ENCODE results near the gene CHD8. TPM values are rescaled to one million over a fixed set of nuclear protein-coding genes. Genes with fewer than 3 reads are reported as not detected.

Gene CHD8
- total RNA-seq, 1 donor from 2014 or later, result 96.0 TPM

- no peaks in the 10 kb centered on the region for H3K27me3 ChIP-seq
These were observed 70.6 kb downstream of the CHD8 start for GRCh38 chr14:21385188-21385904.

DNA sequence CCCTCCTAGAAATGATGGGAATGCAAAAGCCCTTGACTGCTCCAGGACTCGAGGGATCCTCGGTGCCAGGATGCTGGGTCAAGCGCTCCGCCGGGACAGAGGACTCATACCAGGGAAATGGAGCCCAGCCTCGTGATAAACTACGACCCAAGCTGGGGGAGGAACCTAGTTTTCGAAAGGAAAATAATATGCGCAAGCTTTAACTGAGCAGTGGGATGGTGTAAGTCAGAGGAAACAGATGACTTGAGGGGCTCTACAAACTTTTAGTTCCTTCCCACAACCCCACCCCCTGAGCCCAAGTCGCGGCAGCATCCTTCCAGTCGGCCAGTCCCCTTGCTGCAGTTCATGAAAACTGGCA, 71.5 kb downstream of the CHD8 start:
- Histone ChIP-seq H3K36me3 (peaks cover 21 to 27% of the 10 kb centered on the region in 2 donors), H3K9me3 (no peaks in the 10 kb centered on the region), H3K4me3 (peak overlapping the region; percentile 63 to 79), H3K4me1 (peaks cover 0 to 16% of the 10 kb centered on the region in 2 donors), H3K27ac (peak overlapping the region; percentile 88 to 90), H3K27me3 (no peaks in the 10 kb centered on the region)
- TF ChIP-seq, protein P1, sequence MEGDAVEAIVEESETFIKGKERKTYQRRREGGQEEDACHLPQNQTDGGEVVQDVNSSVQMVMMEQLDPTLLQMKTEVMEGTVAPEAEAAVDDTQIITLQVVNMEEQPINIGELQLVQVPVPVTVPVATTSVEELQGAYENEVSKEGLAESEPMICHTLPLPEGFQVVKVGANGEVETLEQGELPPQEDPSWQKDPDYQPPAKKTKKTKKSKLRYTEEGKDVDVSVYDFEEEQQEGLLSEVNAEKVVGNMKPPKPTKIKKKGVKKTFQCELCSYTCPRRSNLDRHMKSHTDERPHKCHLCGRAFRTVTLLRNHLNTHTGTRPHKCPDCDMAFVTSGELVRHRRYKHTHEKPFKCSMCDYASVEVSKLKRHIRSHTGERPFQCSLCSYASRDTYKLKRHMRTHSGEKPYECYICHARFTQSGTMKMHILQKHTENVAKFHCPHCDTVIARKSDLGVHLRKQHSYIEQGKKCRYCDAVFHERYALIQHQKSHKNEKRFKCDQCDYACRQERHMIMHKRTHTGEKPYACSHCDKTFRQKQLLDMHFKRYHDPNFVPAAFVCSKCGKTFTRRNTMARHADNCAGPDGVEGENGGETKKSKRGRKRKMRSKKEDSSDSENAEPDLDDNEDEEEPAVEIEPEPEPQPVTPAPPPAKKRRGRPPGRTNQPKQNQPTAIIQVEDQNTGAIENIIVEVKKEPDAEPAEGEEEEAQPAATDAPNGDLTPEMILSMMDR (IDR thresholded peaks at IDR 0.05), result no peak
- no peak for DNase-seq (ENCODE audit: low spot score in 2 of 2)
- intact Hi-C loops (cut with DNase I), result loop anchor here (1.0 to 10.0 kb wide), 8 partner anchors 53 to 702 kb away; partner anchors contain the start of genes CHD8, HNRNPC, METTL17 and METTL3

More at GRCh38 chr14:21385188-21385904, 70.6 kb downstream of the CHD8 start:
- intact Hi-C loops (cut with DNase I), result loop anchor here (10.0 kb wide), 1 partner anchor 281 kb away; the partner anchor contains the start of gene TMEM253
- no peaks in the 10 kb centered on the region for H3K9me3 ChIP-seq
- H3K27ac ChIP-seq, result peak overlapping the region; percentile 88 to 90
- H3K4me3 ChIP-seq, result no peak overlapping the region
- TF ChIP-seq, protein P1 (IDR thresholded peaks at IDR 0.05), result no peak
- no peak for DNase-seq (ENCODE audit: low spot score in 2 of 2)
- H3K36me3 ChIP-seq, result peaks cover 28 to 36% of the 10 kb centered on the region in 2 donors
- H3K4me1 ChIP-seq, result peaks cover 0 to 16% of the 10 kb centered on the region in 2 donors

DNA sequence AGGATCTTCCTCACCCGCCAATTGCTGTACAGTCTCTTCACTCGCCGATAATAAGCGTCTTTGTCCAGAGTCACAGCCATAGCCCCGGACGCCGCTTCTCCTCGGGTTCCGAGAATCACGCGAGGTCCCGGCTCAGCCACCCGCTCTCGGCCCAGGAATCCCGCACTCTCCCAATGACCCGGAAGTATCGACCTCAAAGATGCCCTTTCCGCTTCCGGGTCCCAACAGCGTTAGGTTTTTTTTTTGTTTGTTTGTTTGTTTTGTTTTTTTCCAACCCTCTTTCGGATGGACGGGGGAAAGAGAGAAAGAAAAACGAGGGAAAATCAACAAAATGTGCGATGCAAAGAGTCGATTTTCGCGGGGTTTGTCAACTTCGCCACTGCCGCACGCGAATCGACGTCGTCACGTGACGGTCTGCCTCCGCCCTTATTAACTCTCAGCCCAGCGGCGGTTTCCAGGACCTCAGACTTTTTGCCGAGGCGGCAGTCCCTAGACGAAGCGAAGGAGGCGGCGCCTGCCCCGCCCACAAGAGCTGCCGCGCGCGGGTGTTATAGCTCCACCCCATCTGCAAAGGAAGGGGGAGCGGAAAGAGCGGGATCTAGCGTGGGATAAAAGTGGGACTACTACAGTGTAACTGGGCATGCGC, 72.0 kb downstream of the CHD8 start, which contains the start of gene SUPT16H:
TSS of gene SUPT16H (minus strand) at position 172 of the 646 bp plus-strand sequence. CDS start at position 80, 92 bp downstream.
- peaks cover 16 to 23% of the 10 kb centered on the region in 2 donors for H3K36me3 ChIP-seq
- H3K27ac ChIP-seq, result peak within 1 kb of the TSS; percentile 88 to 90
- peaks cover 0 to 16% of the 10 kb centered on the region in 2 donors for H3K4me1 ChIP-seq
- H3K27me3 ChIP-seq, result no peaks in the 10 kb centered on the region
- peak; percentile 89 to 98 for DNase-seq (ENCODE audit: low spot score in 2 of 2)
- no peaks in the 10 kb centered on the region for H3K9me3 ChIP-seq
- TF ChIP-seq, protein P1 (IDR thresholded peaks at IDR 0.05), result no peak
- H3K4me3 ChIP-seq, result peak within 1 kb of the TSS; percentile 63 to 79
- intact Hi-C loops (cut with DNase I), result loop anchor here (1.0 to 10.0 kb wide), 8 partner anchors 53 to 702 kb away; partner anchors contain the start of genes CHD8, HNRNPC, METTL17 and METTL3

DNA sequence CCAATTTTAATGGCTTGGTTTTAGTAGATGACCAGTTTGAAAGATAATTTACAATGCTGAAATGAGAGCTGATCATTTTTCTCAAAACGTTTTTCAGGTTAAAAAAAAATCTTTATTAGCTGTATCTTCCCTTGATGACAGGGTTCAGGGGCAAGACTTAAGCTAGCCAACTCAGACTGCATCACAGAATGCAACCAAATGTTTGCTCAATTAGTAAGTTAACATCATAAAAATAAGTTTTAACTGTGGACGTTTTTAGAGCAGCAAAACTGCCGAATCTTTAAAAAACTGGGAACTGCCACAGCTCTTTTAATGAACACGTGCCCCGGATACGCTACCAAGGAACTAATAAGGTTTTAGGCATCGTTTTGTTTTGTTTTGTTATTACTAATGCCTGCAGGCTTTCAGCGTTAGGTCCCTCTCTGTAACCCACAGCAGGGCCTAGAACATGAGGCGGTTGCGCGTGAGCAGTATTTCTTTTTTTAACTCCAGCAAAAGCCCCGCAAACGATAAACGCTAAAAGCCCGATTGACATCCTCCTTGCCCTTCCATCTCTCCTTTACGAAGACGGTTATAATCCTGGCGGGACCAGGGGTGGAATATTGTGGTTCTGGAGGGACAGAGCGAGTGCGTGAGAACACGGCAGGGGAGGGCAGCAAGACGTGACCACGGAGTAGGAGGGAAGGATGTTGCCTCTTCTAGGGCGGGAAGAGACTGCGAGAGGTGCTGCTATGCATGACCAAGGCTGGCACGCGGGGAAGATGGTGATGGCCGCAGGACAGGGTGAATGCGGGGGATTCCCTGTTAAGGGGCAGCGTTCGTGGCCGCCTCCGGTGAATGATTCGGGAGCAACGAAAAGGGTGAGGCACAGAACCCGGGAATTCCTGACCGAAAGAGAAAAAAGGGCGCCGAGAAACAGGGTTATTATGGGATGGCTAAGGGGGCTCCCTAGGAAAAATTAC, 72.8 kb downstream of the CHD8 start:
- Histone ChIP-seq H3K27ac (peak overlapping the region; percentile 88 to 90), H3K27me3 (no peaks in the 10 kb centered on the region), H3K9me3 (no peaks in the 10 kb centered on the region), H3K36me3 (peaks cover 11 to 15% of the 10 kb centered on the region in 2 donors), H3K4me3 (peak overlapping the region; percentile 63 to 79), H3K4me1 (peaks cover 0 to 16% of the 10 kb centered on the region in 2 donors)
- DNase-seq (ENCODE audit: low spot score in 2 of 2), result peak in 1 of 2 donors; percentile 68
- TF ChIP-seq, protein P1 (IDR thresholded peaks at IDR 0.05), result no peak
- intact Hi-C loops (cut with DNase I), result loop anchor here (5.0 to 10.0 kb wide), 2 partner anchors 278 to 701 kb away; partner anchors contain the start of genes RNASE4 and TMEM253

GRCh38 chr14:21382095-21382494, 73.8 kb downstream of the CHD8 start:
- TF ChIP-seq, protein P1 (IDR thresholded peaks at IDR 0.05), result no peak
- intact Hi-C loops (cut with DNase I), result loop anchor here (5.0 to 10.0 kb wide), 2 partner anchors 277 to 700 kb away; partner anchors contain the start of genes RNASE4 and TMEM253
- H3K27ac ChIP-seq, result no peak overlapping the region
- H3K4me3 ChIP-seq, result peak overlapping the region in 1 of 2 donors; percentile 10
- peaks cover 0 to 18% of the 10 kb centered on the region in 2 donors for H3K4me1 ChIP-seq
- peaks cover 8 to 12% of the 10 kb centered on the region in 2 donors for H3K36me3 ChIP-seq
- H3K9me3 ChIP-seq, result no peaks in the 10 kb centered on the region
- no peak for DNase-seq (ENCODE audit: low spot score in 2 of 2)
- no peaks in the 10 kb centered on the region for H3K27me3 ChIP-seq
